ENCODE results near the gene ENTREP3. TPM values are rescaled to one million over a fixed set of nuclear protein-coding genes. Genes with fewer than 3 reads are reported as not detected.

ENTREP3 gene
- total RNA-seq, 1 experiment from 2014 or later, result 69.9 TPM

GRCh38 chr1:155197901-155198546 lies 57.3 kb downstream of the ENTREP3 start:
- ChIA-PET CTCF (no interaction called here), POLR2A (no interaction called here), RAD21 (ENCODE audit: low non-redundant PET in 1 of 2, low total read pairs in 2 of 2, uncharacterized antibody in 2 of 2, unreplicated experiment in 2 of 2) (no interaction called here)
- intact Hi-C loops (cut with micrococcal nuclease), result no loop called here
- Histone ChIP-seq H3K27ac (ENCODE audit: low read depth, low read length) (no peak overlapping the region), H2AFZ (ENCODE audit: low read depth, low read length, poor library complexity, severe bottlenecking) (no peak overlapping the region), H3K9ac (ENCODE audit: low read length) (no peak overlapping the region), H4K20me1 (ENCODE audit: insufficient read depth) (no peaks in the 10 kb centered on the region), H3K4me2 (ENCODE audit: low read length) (no peak overlapping the region), H3K9me2 (ENCODE audit: insufficient read depth) (no peaks in the 10 kb centered on the region), H3K4me3 (replicated peaks in 1 of 2; ENCODE audit: low read depth in 1 of 2, low read length in 2 of 2) (no peak overlapping the region), H3K36me3 (ENCODE audit: control insufficient read depth in 1 of 2, insufficient read depth in 2 of 2, low read length in 2 of 2) (peaks cover 3 to 17% of the 10 kb centered on the region in 2 experiments; a peak in 2 of 4 replicates), H3K4me1 (ENCODE audit: control insufficient read depth in 1 of 2, insufficient read depth in 2 of 2, low read length in 2 of 2) (peaks cover 8 to 27% of the 10 kb centered on the region in 2 experiments; a peak in 3 of 4 replicates), H3K9me3 (ENCODE audit: control insufficient read depth in 1 of 2, insufficient read depth in 1 of 2, low read depth in 1 of 2, low read length in 2 of 2) (no peaks in the 10 kb centered on the region), H3K27me3 (ENCODE audit: insufficient read depth, low read length) (no peaks in the 10 kb centered on the region), H3K79me2 (ENCODE audit: insufficient read depth, low read length) (peaks cover 9% of the 10 kb centered on the region)
- TF ChIP-seq POLR2AphosphoS5 (IDR thresholded peaks at IDR 0.05; ENCODE audit: low read depth, low read length) (no peak), SP1 (IDR thresholded peaks at IDR 0.05; ENCODE audit: low read depth) (no peak), YY1 (IDR thresholded peaks at IDR 0.05; ENCODE audit: extremely low read depth, insufficient replicate concordance, low read depth, low read length) (no peak), ZBTB33 (IDR thresholded peaks at IDR 0.05; ENCODE audit: extremely low read depth, insufficient replicate concordance, low read length) (no peak), POLR2A (IDR thresholded peaks at IDR 0.05; ENCODE audit: borderline replicate concordance, extremely low read depth, insufficient read depth, insufficient read length) (no peak), EZH2phosphoT487 (IDR thresholded peaks at IDR 0.05; ENCODE audit: borderline replicate concordance) (no peak), EGR1 (IDR thresholded peaks at IDR 0.05; ENCODE audit: low read depth) (no peak), FOSL1 (IDR thresholded peaks at IDR 0.05; ENCODE audit: low read depth) (no peak)
- ATAC-seq, result no peak
- no TSS peak for BruUV-seq (replicated peaks)
- no peak for DNase-seq (ENCODE audit: low read depth, low spot score)

Other genes starting within 250 kb of the ENTREP3 start
- gene DCST2, start 221.7 kb downstream of the ENTREP3 start, total RNA-seq (2021; ENCODE audit: unreplicated experiment), result 2.0 TPM
- 0.32 TPM for gene DCST1, start 221.7 kb downstream of the ENTREP3 start, total RNA-seq (2021; ENCODE audit: unreplicated experiment)
- gene ADAM15, start 204.2 kb downstream of the ENTREP3 start, total RNA-seq (2021; ENCODE audit: unreplicated experiment), result 149 TPM
- gene EFNA4, start 191.7 kb downstream of the ENTREP3 start, total RNA-seq (2021; ENCODE audit: unreplicated experiment), result 9.8 TPM
- gene EFNA3, start 176.6 kb downstream of the ENTREP3 start, total RNA-seq (2021; ENCODE audit: unreplicated experiment), result 20.4 TPM
- 19.7 TPM for gene EFNA1, start 127.6 kb downstream of the ENTREP3 start, total RNA-seq (2021; ENCODE audit: unreplicated experiment)
- 49.9 TPM for gene SLC50A1, start 119.6 kb downstream of the ENTREP3 start, total RNA-seq (2021; ENCODE audit: unreplicated experiment)
- 113 TPM for gene DPM3, start 115.0 kb downstream of the ENTREP3 start, total RNA-seq (2021; ENCODE audit: unreplicated experiment)
- 143 TPM for gene KRTCAP2, start 82.2 kb downstream of the ENTREP3 start, total RNA-seq (2021; ENCODE audit: unreplicated experiment)
- 3.8 TPM for gene TRIM46, start 81.6 kb downstream of the ENTREP3 start, total RNA-seq (2021; ENCODE audit: unreplicated experiment)
- gene THBS3, start 47.6 kb downstream of the ENTREP3 start, total RNA-seq (2021; ENCODE audit: unreplicated experiment), result 15.9 TPM
- gene MTX1, start 46.8 kb downstream of the ENTREP3 start, total RNA-seq (2021; ENCODE audit: unreplicated experiment), result 69.1 TPM
- 64.2 TPM for gene SCAMP3, start 6.9 kb upstream of the ENTREP3 start, total RNA-seq (2021; ENCODE audit: unreplicated experiment)
- 72.6 TPM for gene CLK2, start 18.0 kb upstream of the ENTREP3 start, total RNA-seq (2021; ENCODE audit: unreplicated experiment)
- 8.5 TPM for gene HCN3, start 22.0 kb upstream of the ENTREP3 start, total RNA-seq (2021; ENCODE audit: unreplicated experiment)
- 0.17 TPM for gene PKLR, start 46.0 kb upstream of the ENTREP3 start, total RNA-seq (2021; ENCODE audit: unreplicated experiment)
- 269 TPM for gene FDPS, start 53.4 kb upstream of the ENTREP3 start, total RNA-seq (2021; ENCODE audit: unreplicated experiment)
- gene RUSC1, start 65.4 kb upstream of the ENTREP3 start, total RNA-seq (2021; ENCODE audit: unreplicated experiment), result 69.2 TPM

All from HCT116 (cell line).